Stimulated activated CD8-positive, alpha-beta memory T cell treated with anti-CD3 and anti-CD28 coated beads, Interleukin-7, amount 100 ng/mL, for 48 hours (primary cell): ENCODE measurements around the gene FOXO1.

Source experiments
- DNase-seq, 2 donors: peaks; one replicate each; pipeline ENCODE4 v3.0.0-alpha.2; 2020; ENCODE audit warnings: low read depth in 1 of 2; ENCODE audit errors: extremely low read depth in 1 of 2

Gene FOXO1

GRCh38 chr13:40666933-40667621 is 636 bp upstream of the FOXO1 start:
- no peak for DNase-seq

GRCh38 chr13:40665126-40666044 is 1.1 kb downstream of the FOXO1 start:
- no peak for DNase-seq

- DNase-seq = peak; percentile 52 to 63
Observed at GRCh38 chr13:40664350-40665125, 1.9 kb downstream of the FOXO1 start.

- peak in 1 of 2 donors; percentile 50 for DNase-seq
Observed at GRCh38 chr13:40664100-40664349, 2.4 kb downstream of the FOXO1 start.

GRCh38 chr13:40662866-40663265 is 3.6 kb downstream of the FOXO1 start:
- DNase-seq = no peak

- no peak for DNase-seq
Observed at GRCh38 chr13:40661875-40662665, 4.4 kb downstream of the FOXO1 start.

- DNase-seq = no peak
Observed at GRCh38 chr13:40660692-40661091, 5.7 kb downstream of the FOXO1 start.

GRCh38 chr13:40660141-40660664 is 6.2 kb downstream of the FOXO1 start:
- DNase-seq = no peak

GRCh38 chr13:40657951-40658350 is 8.5 kb downstream of the FOXO1 start:
- no peak for DNase-seq

- no peak for DNase-seq
Observed at GRCh38 chr13:40657307-40657706, 9.1 kb downstream of the FOXO1 start.

- no peak for DNase-seq
Observed at GRCh38 chr13:40656358-40656757, 10.1 kb downstream of the FOXO1 start.

- no peak for DNase-seq
Observed at GRCh38 chr13:40653527-40654318, 12.7 kb downstream of the FOXO1 start.

- DNase-seq = no peak
Observed at GRCh38 chr13:40652588-40652940, 13.9 kb downstream of the FOXO1 start.

- DNase-seq = no peak
Observed at GRCh38 chr13:40651866-40652587, 14.4 kb downstream of the FOXO1 start.

GRCh38 chr13:40648841-40649240 is 17.6 kb downstream of the FOXO1 start:
- no peak for DNase-seq

- DNase-seq = no peak
Observed at GRCh38 chr13:40648040-40648439, 18.4 kb downstream of the FOXO1 start.

- DNase-seq = no peak
Observed at GRCh38 chr13:40644838-40645604, 21.4 kb downstream of the FOXO1 start.

GRCh38 chr13:40640845-40641458 is 25.5 kb downstream of the FOXO1 start:
- no peak for DNase-seq
